GOT3 (cell line): Measurements from ENCODE around the gene PITPNC1.
A peak's percentile ranks its signal among the peaks of the same experiment; 100 is the strongest.
"Not testable (repeated sequence)": the region's sequence is repeated elsewhere in the genome, so short reads cannot be mapped to it uniquely, and the experiment has no call there.

ENCODE experiments used
- DNase-seq: peaks from one replicate; lab custom pipeline; 2025; ENCODE audit warnings: mixed read lengths; lab: John Stamatoyannopoulos, UW

The PITPNC1 gene

GRCh38 chr17:67369676-67370075 lies 7.4 kb upstream of the PITPNC1 start:
- DNase-seq: no peak

DNA sequence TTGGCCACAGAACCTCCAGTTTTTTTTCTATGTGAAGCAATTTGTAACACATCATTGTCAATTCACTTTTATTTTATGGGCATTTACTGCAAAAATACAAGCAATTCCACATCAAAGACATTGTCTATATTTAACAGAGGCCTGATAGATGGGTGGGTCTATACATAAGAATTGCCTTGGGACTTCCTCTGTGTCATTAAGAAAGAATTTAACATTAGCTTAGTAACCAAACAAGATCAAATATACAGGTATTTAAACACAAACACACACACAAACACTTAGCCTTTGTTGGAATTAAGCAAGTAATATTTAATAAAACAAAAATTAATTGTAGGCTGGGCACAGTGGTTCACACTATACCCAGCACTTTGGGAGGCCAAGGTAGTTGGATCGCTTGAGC lies 4.3 kb upstream of the PITPNC1 start:
- DNase-seq: no peak

- DNase-seq: peak; percentile 40
Measured at GRCh38 chr17:67374329-67375053, 2.6 kb upstream of the PITPNC1 start.

DNA sequence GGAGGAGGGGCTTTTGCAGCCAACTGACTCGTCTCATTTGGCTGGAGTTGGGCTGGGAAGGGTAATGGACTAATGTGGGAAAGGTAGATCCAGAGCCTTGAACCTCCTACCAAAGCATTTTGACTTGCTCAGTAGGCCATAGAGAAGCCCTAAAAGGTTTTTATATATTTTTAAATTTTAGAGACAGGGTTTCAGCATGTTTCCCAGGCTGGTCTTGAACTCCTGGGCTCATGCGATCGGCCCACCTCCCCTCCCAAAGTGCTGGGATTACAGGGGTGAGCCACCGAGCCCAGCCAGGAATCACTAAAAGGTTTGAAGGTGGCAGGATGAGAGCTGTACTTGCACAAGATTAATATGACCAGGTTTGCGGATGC lies 2.0 kb upstream of the PITPNC1 start:
- DNase-seq: no peak

- DNase-seq: no peak
Measured at GRCh38 chr17:67375716-67376115, 1.4 kb upstream of the PITPNC1 start.

- no peak for DNase-seq
Measured at GRCh38 chr17:67376415-67376736, 705 bp upstream of the PITPNC1 start.

DNA sequence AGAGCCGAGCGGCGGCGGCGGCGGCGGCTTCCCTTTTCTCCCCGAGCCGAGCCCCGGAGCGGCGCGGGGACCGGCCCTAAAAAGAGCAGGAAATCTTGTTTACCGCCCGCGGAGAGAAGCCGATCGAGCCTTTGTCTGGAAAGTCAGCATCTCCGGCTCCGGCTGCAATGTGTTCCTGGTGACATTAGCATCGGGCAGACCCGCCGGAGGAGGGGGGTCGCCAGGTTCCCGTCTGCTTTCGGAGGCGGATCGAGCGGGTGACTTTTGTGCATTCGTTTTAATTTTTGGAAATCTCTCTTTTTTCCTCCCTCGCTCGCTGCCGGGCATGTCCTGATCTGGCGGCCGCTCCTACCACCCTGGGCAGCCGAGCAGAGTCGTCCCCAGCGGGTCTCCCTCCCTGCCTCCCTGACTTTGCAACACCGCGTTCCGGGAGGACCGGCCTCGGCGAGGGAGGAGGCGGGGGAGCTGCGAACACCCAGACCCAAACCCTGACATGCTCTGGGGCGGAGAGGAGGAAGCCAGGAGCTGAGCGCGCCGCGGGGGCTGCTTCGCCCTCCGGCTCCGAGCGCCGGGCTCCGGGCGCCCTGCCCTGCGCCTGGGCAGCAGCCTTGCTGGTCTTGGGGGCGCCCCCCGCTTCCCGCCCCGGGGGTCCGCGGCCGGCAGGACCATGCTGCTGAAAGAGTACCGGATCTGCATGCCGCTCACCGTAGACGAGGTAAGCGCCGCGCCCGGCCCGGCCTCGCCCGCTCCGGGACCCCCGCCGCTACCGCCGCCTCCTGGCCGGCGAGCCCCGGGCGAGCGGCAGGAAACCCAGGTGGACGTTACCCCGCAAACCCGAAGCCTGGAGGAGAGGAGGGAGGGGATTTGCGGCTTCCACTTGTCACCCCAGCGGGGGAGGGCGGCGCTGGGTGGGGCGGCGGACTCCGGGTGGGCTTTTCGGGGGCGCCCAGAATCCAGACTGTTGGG lies 690 bp downstream of the PITPNC1 start:
- DNase-seq: peak; percentile 11

DNA sequence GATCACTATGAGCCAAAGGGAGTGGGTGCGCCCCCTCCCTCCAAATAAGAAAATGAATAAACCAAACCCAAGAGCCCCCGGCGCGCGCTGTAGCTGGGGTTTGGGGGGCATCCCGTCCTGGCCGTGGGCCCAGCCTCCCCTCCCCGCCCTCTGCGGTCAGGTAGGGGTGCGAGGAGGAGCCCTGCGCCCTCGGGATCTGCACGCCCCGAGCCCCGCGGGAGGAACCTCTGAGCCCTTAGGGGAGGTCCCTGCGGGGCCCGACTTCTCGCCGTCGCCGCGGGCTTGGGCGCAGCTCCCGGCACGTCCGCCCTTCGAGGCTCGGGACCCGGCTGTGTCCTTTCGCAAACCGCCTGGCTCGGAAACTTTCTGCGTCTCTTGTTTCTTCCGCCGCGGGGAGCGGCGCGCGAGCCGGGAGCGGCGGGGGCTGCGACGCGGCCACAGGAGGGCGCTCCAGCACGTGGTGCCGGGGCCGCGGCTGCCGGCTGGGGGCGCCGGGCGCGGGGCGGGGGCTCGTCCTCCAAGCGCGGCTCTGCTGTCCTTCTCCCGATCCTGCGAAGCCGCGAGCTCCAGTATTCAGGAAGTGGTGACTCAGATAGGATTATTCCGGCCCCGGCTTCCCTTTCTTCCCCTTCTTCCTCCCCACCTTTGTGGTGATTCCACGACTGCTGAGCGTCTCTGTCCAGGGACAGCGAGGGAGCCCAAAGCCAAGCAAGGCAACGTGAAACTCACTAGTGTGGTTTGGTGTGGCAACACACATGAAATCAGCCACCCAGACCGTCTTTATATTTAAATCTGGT lies 1.6 kb downstream of the PITPNC1 start:
- peak; percentile 39 for DNase-seq

DNA sequence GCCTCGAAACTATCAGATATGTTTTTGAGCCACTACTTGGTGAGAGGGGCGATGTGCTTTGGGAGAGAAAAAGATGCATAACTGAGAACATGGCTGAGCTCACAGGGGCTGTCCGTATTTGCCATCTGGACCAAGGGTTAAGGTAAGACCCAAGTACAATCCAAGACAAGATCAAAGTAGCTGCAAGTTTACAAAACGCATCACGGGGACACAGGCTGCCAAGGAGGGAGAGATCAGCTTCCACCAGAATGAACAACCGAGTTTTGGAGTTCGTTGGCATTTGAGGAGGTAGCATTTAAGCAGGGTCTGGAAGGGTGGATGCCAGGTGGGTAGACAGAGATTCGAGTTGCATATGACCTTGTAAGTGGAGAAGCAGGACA lies 2.2 kb downstream of the PITPNC1 start:
- DNase-seq: no peak

GRCh38 chr17:67381929-67382257 lies 4.8 kb downstream of the PITPNC1 start:
- DNase-seq: no peak

GRCh38 chr17:67385122-67385988 lies 8.3 kb downstream of the PITPNC1 start:
- DNase-seq: no peak

DNA sequence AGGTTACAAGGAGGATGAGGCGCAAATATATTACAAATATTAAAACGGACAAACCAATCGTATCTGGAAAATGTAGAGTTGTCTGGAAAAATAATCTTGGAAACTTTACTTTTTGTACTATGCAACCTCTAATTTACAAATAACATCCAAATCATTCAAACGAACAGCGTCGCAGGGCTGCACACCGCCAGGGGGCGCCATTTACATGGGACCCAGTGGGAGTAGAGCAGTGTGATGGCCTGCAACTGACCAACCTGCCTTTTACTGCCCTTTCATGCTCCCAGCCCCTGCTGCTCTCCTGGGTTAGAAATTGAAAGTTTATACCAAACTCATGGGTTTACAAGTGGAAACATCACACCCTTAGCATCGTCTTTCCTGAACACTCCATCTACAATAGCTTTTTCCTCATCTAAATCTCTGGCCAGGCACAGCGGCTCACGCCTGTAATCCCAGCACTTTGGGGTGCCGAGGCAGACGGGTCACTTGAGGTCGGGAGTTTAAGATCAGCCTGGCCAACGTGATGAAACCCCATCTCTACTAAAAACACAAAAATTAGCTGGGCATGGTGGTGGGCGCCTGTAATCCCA lies 10.0 kb downstream of the PITPNC1 start:
- DNase-seq: no peak

GRCh38 chr17:67388536-67388935 lies 11.5 kb downstream of the PITPNC1 start:
- DNase-seq: not testable (repeated sequence)

GRCh38 chr17:67388986-67389385 lies 11.9 kb downstream of the PITPNC1 start:
- DNase-seq: no peak

DNA sequence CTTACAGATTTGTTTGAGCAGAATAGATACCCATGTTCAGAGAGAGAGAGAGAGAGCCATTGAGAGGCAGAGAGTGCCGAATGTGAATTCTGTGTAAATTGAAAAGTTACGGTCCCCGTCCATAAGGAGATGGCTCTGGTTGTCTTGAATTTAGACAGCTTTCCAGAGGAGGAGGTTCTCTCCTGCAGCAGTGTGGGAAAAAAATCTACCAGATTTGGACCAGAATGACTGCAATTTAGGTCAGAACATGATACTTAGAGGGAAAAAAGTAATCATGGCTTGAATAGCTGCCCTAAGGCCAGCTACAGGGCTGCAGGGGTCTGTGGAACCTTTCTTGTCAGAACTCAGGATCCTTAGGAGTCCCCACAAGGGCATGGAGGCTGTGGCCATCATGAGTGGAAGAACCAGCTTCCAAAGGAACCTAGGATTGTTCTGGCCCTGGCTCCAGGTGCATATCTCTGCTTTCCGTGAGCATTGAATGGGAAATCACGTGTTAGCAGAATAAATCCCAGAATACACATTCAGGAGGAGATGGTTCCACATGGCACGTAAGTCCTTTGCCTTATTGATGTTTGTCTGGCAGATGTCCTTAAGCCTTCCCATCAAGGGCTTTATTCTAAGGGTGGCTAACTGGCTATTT lies 13.0 kb downstream of the PITPNC1 start:
- DNase-seq: no peak

DNA sequence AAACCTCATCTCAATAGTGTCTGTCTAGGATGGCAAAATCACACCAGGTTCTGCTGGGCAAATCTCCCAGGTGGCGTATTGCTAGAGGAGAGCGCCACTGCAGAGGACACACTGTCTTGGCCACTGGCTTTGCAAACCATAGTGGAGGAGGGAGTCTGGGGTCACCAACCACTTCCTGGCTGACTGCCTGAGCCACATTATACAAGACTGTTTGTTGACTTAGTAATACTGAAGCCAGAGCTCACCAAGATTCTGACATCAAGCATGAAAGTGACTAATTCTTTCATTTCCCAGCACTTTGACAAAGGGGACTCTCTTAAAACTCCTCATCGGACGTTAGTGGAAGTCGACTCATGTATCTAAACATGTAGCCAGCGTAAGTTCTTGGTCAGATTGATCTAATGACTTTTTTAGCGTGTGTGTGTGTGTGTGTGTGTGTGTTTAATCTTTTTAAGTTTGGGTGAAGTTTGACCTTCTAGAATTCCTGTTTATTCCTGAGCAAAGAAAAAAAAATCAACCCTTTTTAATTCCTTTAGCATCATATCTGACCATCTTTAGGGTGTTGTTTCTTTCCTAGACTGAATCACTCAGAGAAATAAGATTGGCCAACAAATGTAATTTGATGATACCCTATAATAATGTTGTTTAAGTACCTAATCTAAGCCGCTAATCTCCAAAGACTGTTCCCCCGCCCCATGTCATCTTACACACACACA lies 13.7 kb downstream of the PITPNC1 start:
- peak; percentile 15 for DNase-seq

GRCh38 chr17:67392111-67392510 lies 15.0 kb downstream of the PITPNC1 start:
- DNase-seq: no peak

GRCh38 chr17:67393809-67394397 lies 16.8 kb downstream of the PITPNC1 start:
- no peak for DNase-seq

DNA sequence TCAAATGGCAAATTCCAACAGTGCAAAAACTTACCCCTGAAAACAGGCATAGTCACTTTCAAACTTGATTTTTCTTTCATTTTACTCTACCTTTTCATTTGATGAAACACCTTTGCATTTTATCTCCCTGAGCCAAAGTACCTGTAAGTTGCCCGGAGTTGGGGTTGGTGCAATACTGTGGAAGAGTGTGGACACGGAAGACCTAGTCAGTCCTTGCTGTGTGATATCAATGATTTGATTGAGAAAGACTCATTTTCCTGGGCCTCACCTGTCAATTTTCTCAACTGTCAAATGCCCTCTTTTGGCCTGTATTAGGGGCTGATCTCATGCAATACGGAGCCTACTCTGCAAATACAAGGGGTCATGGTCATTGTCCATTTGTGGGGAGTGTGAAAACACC lies 22.6 kb downstream of the PITPNC1 start:
- no peak for DNase-seq

- DNase-seq: no peak
Measured at GRCh38 chr17:67400193-67400592, 23.1 kb downstream of the PITPNC1 start.
